ENCODE measurements around the gene KLHL11.
"Not testable (repeated sequence)": the region's sequence is repeated elsewhere in the genome, so short reads cannot be mapped to it uniquely, and the experiment has no call there.

Gene KLHL11

GRCh38 chr17:41835800-41836549, 29.2 kb downstream of the KLHL11 start, which contains the start of gene NT5C3B:
Gene NT5C3B (minus strand): TSS chr17:41836232. CDS start chr17:41836193, 39 bp downstream.
- peak; percentile 77 to 80 for ATAC-seq

DNA sequence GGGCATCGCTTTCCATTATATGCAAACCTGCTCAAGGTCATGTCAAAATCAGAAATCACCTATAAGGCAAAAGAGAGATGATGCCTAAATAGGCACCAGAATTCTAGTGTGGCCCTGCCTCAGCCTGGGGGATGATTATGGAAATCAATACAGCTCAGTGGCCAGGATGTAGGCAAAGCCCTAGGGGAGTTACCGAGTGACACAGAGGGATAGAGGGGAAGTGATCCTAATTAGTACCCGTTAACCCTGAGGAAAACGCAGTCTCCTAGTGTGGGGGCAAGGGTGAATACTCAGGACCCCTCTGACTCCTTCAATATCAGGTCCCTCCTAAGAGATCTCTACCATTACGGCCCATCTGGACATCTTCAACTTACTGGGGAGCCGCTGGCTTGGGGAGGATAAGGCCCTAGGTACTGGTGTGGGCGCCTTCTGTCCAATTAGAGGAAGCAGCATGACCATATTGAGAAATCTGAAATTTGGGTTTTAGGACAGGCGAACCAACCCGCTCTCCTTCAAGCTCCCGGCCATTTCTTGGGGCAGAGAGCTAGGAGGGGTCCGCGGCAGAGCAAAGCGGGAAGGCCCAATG, 29.9 kb downstream of the KLHL11 start:
- no peak for ATAC-seq

DNA sequence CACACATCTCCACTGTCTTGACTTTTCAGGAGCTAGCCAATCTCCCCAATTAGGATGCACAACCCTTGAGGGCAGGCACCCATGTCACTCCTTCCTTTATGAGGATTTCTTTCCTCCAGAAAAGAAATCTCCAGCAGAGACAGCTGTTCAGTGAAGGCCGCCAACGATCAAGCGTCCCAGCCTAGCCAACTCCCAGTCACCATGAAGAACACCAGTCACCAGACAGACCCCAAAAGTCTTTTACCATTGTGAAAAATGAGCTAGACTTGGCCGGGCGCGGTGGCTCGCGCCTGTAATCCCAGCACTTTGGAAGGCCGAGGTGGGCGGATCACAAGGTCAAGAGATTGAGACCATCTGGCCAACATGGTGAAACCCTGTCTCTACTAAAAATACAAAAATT, 35.3 kb downstream of the KLHL11 start:
- ATAC-seq: not testable (repeated sequence)

DNA sequence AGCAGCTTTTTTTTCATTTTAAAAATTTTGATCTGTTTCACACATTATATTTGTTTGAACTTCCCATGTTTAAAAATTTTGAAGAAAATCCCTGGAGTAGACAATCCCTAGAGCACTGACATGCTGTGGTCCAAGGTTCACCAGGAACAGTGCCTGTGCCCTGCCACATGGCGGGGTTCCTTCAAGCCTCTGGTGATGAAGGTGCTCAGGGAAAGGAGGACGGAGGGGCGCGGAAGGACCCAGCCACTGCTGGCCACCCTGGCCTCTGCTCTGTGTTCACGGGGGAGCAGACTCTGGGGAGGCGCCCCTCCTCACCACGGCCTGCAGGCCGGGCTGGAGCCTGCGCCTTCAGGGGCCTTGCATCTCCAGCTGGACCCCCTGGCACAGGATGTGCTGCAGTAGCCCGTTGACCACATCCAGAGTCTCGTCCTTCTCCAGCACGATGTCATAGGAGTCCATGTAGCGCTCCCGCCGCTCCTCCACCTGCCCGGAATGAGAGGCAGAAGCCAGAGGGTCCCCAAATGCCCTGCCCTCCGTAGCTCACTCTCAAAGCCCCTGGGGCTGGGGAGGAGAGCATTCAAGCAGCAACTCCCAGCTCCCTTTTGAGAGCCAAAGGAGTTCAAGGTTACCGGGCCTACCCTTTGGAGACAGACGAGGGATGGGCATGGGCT, 39.9 kb downstream of the KLHL11 start:
- ATAC-seq: no peak

- no peak for ATAC-seq
Measured at GRCh38 chr17:41824086-41824485, 41.1 kb downstream of the KLHL11 start.

DNA sequence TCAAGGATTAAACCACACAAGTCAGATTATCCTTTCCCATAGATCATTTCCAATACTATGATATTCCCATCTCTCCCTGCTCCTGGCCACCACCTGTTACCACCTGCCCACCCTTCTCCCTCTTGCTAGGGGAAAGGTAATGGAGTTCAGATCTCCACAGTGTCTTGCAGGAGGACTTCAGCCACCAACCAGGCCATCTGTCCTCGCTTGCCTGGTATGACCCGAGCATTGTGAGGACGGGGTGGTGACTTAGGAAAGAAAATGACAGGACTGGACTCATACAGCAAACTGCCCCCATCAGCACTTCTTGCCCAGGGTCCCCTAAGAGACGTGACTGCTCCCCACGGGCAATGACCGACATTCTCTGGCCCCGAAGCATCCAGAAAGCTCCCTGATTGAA, 41.6 kb downstream of the KLHL11 start:
- ATAC-seq: no peak

DNA sequence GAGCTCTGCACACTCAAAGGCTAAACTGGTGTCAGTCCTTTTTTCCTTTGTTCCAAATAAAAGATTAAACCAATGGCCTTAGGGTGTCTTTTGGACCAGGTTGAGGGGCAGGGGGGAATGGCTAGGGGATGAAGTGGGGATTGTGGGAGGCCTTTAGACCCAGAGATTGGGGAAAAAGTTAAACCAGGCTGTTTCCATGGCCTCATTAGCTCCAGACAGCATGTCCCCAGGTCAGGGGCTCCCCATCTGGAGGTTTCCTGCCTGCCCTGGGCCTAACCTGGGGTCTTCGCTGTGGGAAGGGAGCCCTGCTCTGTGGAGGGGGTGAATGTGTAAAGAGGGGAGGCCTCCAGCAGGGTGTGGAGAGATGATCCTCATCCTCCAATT, 42.1 kb downstream of the KLHL11 start:
- ATAC-seq: no peak

- ATAC-seq: no peak
Measured at GRCh38 chr17:41822216-41823140, 42.7 kb downstream of the KLHL11 start.

DNA sequence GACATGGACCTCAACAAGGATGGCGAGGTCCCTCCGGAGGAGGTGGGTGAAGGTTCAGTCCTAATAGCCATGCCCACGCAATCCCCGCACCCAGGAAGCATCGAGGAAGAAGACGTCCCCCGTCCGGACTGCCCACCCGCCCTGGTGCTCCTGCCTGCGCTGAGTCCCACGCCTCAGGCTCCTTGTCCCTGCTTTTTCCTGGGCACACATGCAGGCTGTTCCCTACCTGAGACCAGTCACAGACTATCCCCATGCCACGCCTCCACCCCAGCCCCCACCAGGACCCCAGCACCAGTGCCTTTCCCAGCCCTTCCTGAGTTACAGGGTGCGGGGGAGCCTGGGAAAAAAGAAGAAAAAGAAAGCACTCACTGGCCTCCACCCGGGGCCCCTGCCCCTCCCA, 43.4 kb downstream of the KLHL11 start:
- no peak for ATAC-seq

GRCh38 chr17:41818024-41818423, 47.2 kb downstream of the KLHL11 start:
- no peak for ATAC-seq

GRCh38 chr17:41816637-41817320, 48.4 kb downstream of the KLHL11 start:
- no peak for ATAC-seq

DNA sequence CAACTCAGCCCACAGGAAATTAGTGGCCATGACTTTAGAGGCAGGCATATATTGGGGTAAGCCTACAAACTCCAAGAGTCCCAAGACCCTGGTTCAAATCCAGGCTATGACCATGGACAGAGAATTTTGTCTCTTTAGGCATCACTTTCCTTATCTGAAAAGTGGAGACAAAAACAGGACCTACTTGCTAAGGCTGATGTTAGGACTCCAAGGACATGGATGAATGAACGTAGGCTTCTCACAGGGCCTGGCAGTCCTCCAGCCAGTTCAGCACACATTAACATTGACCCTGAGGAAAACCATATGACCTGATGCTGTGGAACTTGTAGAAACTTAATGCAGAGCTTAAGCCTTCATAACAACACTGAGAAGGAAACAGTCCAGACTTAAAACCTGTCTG, 51.0 kb downstream of the KLHL11 start:
- no peak for ATAC-seq

- ATAC-seq: no peak
Measured at GRCh38 chr17:41813699-41814124, 51.5 kb downstream of the KLHL11 start.

GRCh38 chr17:41813152-41813680, 52.0 kb downstream of the KLHL11 start:
- no peak for ATAC-seq

DNA sequence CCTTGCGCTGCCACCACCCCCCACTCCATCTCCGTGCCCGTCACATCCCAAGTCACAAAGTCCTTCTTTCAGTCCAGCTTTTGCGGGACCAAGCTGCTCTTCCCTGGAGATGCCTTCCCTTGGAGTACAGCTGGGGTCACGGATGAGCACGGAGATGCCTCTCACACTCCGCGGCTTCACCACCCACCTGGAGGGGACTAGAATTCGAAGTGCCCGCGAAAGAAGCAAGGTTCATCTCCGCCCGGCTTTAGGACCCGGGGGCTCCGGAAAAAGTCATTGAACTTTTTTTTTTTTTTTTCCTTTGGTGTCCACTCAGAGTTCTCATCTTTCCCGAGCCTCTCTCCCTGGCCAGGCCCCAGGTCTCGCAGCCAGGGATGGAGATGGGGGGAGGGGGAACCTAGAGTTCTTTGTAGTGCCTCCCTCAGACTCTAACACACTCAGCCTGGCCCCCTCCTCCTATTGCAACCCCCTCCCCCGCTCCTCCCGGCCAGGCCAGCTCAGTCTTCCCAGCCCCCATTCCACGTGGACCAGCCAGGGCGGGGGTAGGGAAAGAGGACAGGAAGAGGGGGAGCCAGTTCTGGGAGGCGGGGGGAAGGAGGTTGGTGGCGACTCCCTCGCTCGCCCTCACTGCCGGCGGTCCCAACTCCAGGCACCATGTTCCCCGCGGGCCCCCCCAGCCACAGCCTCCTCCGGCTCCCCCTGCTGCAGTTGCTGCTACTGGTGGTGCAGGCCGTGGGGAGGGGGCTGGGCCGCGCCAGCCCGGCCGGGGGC, 52.7 kb downstream of the KLHL11 start, which contains the start of gene FKBP10:
Gene FKBP10, plus strand, starts transcription at position 624 of the 771 bp plus-strand sequence. Its CDS starts 31 bp downstream, at position 655.
- no peak for ATAC-seq

DNA sequence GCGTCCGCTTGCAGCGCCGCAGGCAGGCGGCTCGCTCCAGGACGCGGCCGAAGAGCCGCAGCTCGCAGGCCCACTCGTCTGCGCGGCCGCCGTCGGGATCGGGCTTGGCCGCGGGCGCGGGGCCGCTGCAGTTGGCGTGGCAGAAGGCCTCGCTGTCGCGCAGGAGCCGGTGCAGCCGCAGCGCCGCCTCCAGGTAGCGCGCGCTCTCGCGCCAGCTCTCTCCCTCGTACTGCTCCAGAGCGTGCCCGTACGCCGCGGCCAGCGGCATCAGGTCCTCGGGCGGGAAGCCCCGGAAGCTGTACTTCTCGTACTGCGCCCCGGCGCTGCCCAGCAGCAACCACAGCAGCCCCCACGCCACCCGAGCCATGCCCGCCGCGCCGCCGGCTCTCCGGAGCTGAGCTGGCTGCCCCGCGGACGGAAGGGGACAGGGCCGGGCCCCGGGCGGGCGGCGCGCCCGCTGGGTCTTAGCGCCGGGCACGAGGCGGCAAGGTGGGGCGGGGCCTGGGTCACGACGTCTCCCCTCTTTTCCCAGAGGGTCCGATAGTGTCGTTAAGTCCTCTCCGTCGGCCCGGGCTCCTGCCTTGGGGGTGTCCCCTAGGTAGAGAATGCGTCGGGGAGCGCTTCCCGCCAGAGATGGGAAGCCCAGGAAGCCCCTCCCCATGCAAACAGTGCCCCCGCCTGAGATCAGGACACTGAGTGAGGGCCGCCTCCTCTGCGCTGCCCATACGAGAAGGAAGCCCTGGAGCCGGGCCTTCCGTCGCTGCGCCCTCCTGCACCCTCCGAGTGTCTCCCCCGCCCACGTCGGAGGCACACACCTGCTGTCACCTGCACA, 53.5 kb downstream of the KLHL11 start, which contains the start of gene P3H4:
Gene P3H4, minus strand, starts transcription at position 401 of the 832 bp plus-strand sequence. Its CDS starts 34 bp downstream, at position 367.
- peak; percentile 88 to 90 for ATAC-seq

GRCh38 chr17:41810659-41811548, 54.3 kb downstream of the KLHL11 start:
- peak; percentile 30 to 33 for ATAC-seq

- no peak for ATAC-seq
Measured at GRCh38 chr17:41806685-41807445, 58.4 kb downstream of the KLHL11 start.
